ENCODE results near the gene SLIT1. TPM values are rescaled to one million over a fixed set of nuclear protein-coding genes. Genes with fewer than 3 reads are reported as not detected.

SLIT1 gene
- total RNA-seq, 2 experiments from 2014 or later: 0.13 to 1.0 TPM

DNA sequence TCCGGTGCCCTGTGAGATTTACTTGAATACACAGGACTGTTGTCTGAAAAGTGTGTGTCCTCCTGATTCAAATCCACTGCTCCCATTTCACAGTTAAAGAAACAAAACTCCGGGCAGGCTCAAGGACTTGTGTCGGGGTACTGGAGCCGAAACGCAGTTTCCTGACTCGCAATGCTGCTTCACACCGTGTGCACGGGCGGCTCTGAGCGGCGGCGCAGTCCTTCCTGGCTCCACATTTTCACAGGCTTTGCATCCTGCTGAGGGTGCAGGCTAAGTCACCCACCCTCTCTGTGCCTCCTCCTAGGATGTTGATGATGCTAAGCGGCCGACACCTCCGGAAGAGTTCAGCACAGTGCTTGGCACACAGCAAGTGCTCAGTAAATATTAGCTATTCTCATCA is 65.4 kb downstream of the SLIT1 start:
- no peaks in the 10 kb centered on the region for H3K36me3 ChIP-seq (ENCODE audit: insufficient read depth, low read length)
- TF ChIP-seq CTCF (conservative IDR thresholded peaks at IDR 0.05; ENCODE audit: low read length): no peak
- no peak for TF ChIP-seq EZH2phosphoT487 (IDR thresholded peaks at IDR 0.05; ENCODE audit: borderline replicate concordance, low read depth, low read length)
- POLR2A ChIA-PET: no interaction called here
- no peak overlapping the region for H3K27ac ChIP-seq (ENCODE audit: low read depth, low read length, poor library complexity, severe bottlenecking)
- CTCF ChIA-PET (ENCODE audit: unreplicated experiment): no interaction called here
- intact Hi-C loops (cut with micrococcal nuclease; ENCODE audit: unreplicated experiment): no loop called here
- H3K4me1 ChIP-seq (ENCODE audit: insufficient read depth, low read length, poor library complexity, severe bottlenecking): no peaks in the 10 kb centered on the region
- no peaks in the 10 kb centered on the region for H3K9me3 ChIP-seq (ENCODE audit: low read length)
- no peaks in the 10 kb centered on the region for H4K20me1 ChIP-seq (ENCODE audit: insufficient read depth, low read length)
- no peaks in the 10 kb centered on the region for H3K79me2 ChIP-seq (ENCODE audit: insufficient read depth, low read depth, low read length)
- H3K4me2 ChIP-seq (ENCODE audit: low read length): no peak overlapping the region
- H3K9me2 ChIP-seq (ENCODE audit: insufficient read depth, low read length): no peaks in the 10 kb centered on the region
- DNase-seq (ENCODE audit: low spot score): no peak
- H3K4me3 ChIP-seq (ENCODE audit: low read depth, low read length, poor library complexity, severe bottlenecking): no peak overlapping the region
- BruUV-seq (replicated peaks): no TSS peak
- no peak overlapping the region for H2AFZ ChIP-seq (ENCODE audit: low read length)

GRCh38 chr10:97119058-97119745 is 66.6 kb downstream of the SLIT1 start:
- no peak for DNase-seq (ENCODE audit: low spot score)
- no peaks in the 10 kb centered on the region for H3K9me2 ChIP-seq (ENCODE audit: insufficient read depth, low read length)
- no peaks in the 10 kb centered on the region for H3K4me1 ChIP-seq (ENCODE audit: insufficient read depth, low read length, poor library complexity, severe bottlenecking)
- no peaks in the 10 kb centered on the region for H3K36me3 ChIP-seq (ENCODE audit: insufficient read depth, low read length)
- H3K79me2 ChIP-seq (ENCODE audit: insufficient read depth, low read depth, low read length): no peaks in the 10 kb centered on the region
- TF ChIP-seq EZH2phosphoT487 (IDR thresholded peaks at IDR 0.05; ENCODE audit: borderline replicate concordance, low read depth, low read length) (no peak), CTCF (conservative IDR thresholded peaks at IDR 0.05; ENCODE audit: low read length) (no peak)
- H3K27ac ChIP-seq (ENCODE audit: low read depth, low read length, poor library complexity, severe bottlenecking): no peak overlapping the region
- no peak overlapping the region for H3K4me3 ChIP-seq (ENCODE audit: low read depth, low read length, poor library complexity, severe bottlenecking)
- no TSS peak for BruUV-seq (replicated peaks)
- no peaks in the 10 kb centered on the region for H4K20me1 ChIP-seq (ENCODE audit: insufficient read depth, low read length)
- POLR2A ChIA-PET: interaction anchor here (0.7 to 0.9 kb wide), 2 partner anchors 18 to 91 kb away, joined by 3 to 4 read pairs; no protein-coding TSS in a partner anchor
- no peak overlapping the region for H2AFZ ChIP-seq (ENCODE audit: low read length)
- H3K4me2 ChIP-seq (ENCODE audit: low read length): no peak overlapping the region
- intact Hi-C loops (cut with micrococcal nuclease; ENCODE audit: unreplicated experiment): no loop called here
- CTCF ChIA-PET (ENCODE audit: unreplicated experiment): interaction anchor here (0.5 kb wide), 1 partner anchor 208 kb away, joined by 3 read pairs; no protein-coding TSS in a partner anchor
- no peaks in the 10 kb centered on the region for H3K9me3 ChIP-seq (ENCODE audit: low read length)

- H3K4me3 ChIP-seq (ENCODE audit: low read depth, low read length, poor library complexity, severe bottlenecking): no peak overlapping the region
- H3K36me3 ChIP-seq (ENCODE audit: insufficient read depth, low read length): no peaks in the 10 kb centered on the region
- no peaks in the 10 kb centered on the region for H3K9me3 ChIP-seq (ENCODE audit: low read length)
- no TSS peak for BruUV-seq (replicated peaks)
- CTCF ChIA-PET (ENCODE audit: unreplicated experiment): no interaction called here
- TF ChIP-seq CTCF (conservative IDR thresholded peaks at IDR 0.05; ENCODE audit: low read length) (peak; percentile 78), EZH2phosphoT487 (IDR thresholded peaks at IDR 0.05; ENCODE audit: borderline replicate concordance, low read depth, low read length) (no peak)
- no peaks in the 10 kb centered on the region for H3K79me2 ChIP-seq (ENCODE audit: insufficient read depth, low read depth, low read length)
- intact Hi-C loops (cut with micrococcal nuclease; ENCODE audit: unreplicated experiment): loop anchor here (1.0 kb wide), 1 partner anchor 44 kb away; no protein-coding TSS in a partner anchor
- no peak overlapping the region for H3K27ac ChIP-seq (ENCODE audit: low read depth, low read length, poor library complexity, severe bottlenecking)
- POLR2A ChIA-PET: interaction anchor here (0.6 kb wide), 1 partner anchor 93 kb away, joined by 4 read pairs; no protein-coding TSS in a partner anchor
- no peak overlapping the region for H3K4me2 ChIP-seq (ENCODE audit: low read length)
- H4K20me1 ChIP-seq (ENCODE audit: insufficient read depth, low read length): no peaks in the 10 kb centered on the region
- DNase-seq (ENCODE audit: low spot score): peak; percentile 33
- H3K4me1 ChIP-seq (ENCODE audit: insufficient read depth, low read length, poor library complexity, severe bottlenecking): no peaks in the 10 kb centered on the region
- no peak overlapping the region for H2AFZ ChIP-seq (ENCODE audit: low read length)
- no peaks in the 10 kb centered on the region for H3K9me2 ChIP-seq (ENCODE audit: insufficient read depth, low read length)
Measured at GRCh38 chr10:97117372-97117771, 68.4 kb downstream of the SLIT1 start.
